Neural cell (in vitro differentiated cells): ENCODE measurements around the gene CD248. TPM values are rescaled to one million over a fixed set of nuclear protein-coding genes. Genes with fewer than 3 reads are reported as not detected.

Experiments
- H2AFZ ChIP-seq: fragments of 200-600, 300-800 bp; sonication (generic), shearing (Covaris generic); 2 replicates; pipeline ENCODE4 v1.6.0; 2014; ENCODE audit warnings: low read depth, mild to moderate bottlenecking, antibody characterized with exemption, low read length, moderate library complexity
- H3F3A ChIP-seq: fragments of 200-600 bp; shearing (Covaris generic); 2 replicates; pipeline ENCODE4 v1.6.1; 2016; ENCODE audit warnings: mild to moderate bottlenecking, moderate library complexity, mixed read lengths, antibody characterized with exemption, low read length; ENCODE audit not compliant: insufficient read depth, poor library complexity, severe bottlenecking
- H3K27ac ChIP-seq: fragments of 200-600, 300-800 bp; sonication (generic), shearing (Covaris generic); 2 replicates; pipeline ENCODE4 v1.5.1; 2014; ENCODE audit warnings: mild to moderate bottlenecking, low read length, moderate library complexity
- H3K27me3 ChIP-seq: fragments of 300-800, 200-600 bp; sonication (generic), shearing (Covaris generic); 2 replicates; pipeline ENCODE4 v1.6.0; 2014; ENCODE audit warnings: mild to moderate bottlenecking, low read depth, low read length, moderate library complexity; ENCODE audit not compliant: insufficient read depth
- H3K36me3 ChIP-seq: fragments of 300-800, 200-600 bp; sonication (generic), shearing (Covaris generic); 2 replicates; pipeline ENCODE4 v1.5.1; 2014; ENCODE audit warnings: mild to moderate bottlenecking, antibody characterized with exemption, low read length, moderate library complexity; ENCODE audit not compliant: insufficient read depth
- H3K4me2 ChIP-seq: fragments of 300-800, 200-600 bp; sonication (generic), shearing (Covaris generic); 2 replicates; pipeline ENCODE4 v1.6.0; 2014; ENCODE audit warnings: mild to moderate bottlenecking, low read length
- H3K4me3 ChIP-seq: fragments of 300-800, 200-600 bp; sonication (generic), shearing (Covaris generic); 2 replicates; pipeline ENCODE4 v1.5.1; 2014; ENCODE audit warnings: mild to moderate bottlenecking, low read length, moderate library complexity
- H3K79me2 ChIP-seq: fragments of 200-600 bp; shearing (Covaris generic); replicated peaks from 2 replicates; pipeline ENCODE4 v1.6.0; 2014; ENCODE audit warnings: mild to moderate bottlenecking, low read length, moderate library complexity; ENCODE audit not compliant: insufficient read depth
- H3K9ac ChIP-seq: fragments of 300-800, 200-600 bp; sonication (generic), shearing (Covaris generic); 2 replicates; pipeline ENCODE4 v1.6.1; 2016; ENCODE audit warnings: mild to moderate bottlenecking, low read length, mixed read lengths
- H3K9me2 ChIP-seq: fragments of 200-600 bp; shearing (Covaris generic); 2 replicates; pipeline ENCODE4 v1.6.1; 2016; ENCODE audit warnings: mild to moderate bottlenecking, low read length, mixed read lengths; ENCODE audit not compliant: insufficient read depth
- H3K9me3 ChIP-seq: fragments of 200-600, 300-800 bp; sonication (generic), shearing (Covaris generic); 2 replicates; pipeline ENCODE4 v1.6.1; 2016; ENCODE audit warnings: mild to moderate bottlenecking, mixed run types, low read length, moderate library complexity, mixed read lengths
- H4K20me1 ChIP-seq: fragments of 200-600 bp; shearing (Covaris generic); 2 replicates; pipeline ENCODE4 v1.6.1; 2016; ENCODE audit warnings: mild to moderate bottlenecking, mixed run types; ENCODE audit not compliant: insufficient read depth
- EP300 ChIP-seq: fragments of 450-650 bp; conservative IDR thresholded peaks from 2 replicates; pipeline ENCODE4 v1.6.1; 2014; ENCODE audit warnings: antibody characterized with exemption, mild to moderate bottlenecking, moderate library complexity; ENCODE audit not compliant: poor library complexity, severe bottlenecking
- RAD21 ChIP-seq: fragments of 450-650 bp; conservative IDR thresholded peaks from 2 replicates; pipeline ENCODE4 v1.6.1; 2014; ENCODE audit warnings: antibody characterized with exemption, mild to moderate bottlenecking, moderate library complexity
- TAF1 ChIP-seq: IDR thresholded peaks from 2 replicates; pipeline ENCODE4 v1.6.1; 2012; ENCODE audit warnings: low read depth
- polyA minus RNA-seq: library from RNA; depleted of rRNA, polyadenylated mRNA; stranded (reverse); fragments of >200 nt; gene quantifications from 2 replicates; pipeline ENCODE4 v1.2.3, GENCODE V29; 2014
- polyA plus RNA-seq: library from polyadenylated mRNA; depleted of rRNA; stranded (reverse); fragments of >200 nt; gene quantifications from 2 replicates; pipeline ENCODE4 v1.2.3, GENCODE V29; 2014
- TF ChIP-seq, protein P1 (sequence below): IDR thresholded peaks from 2 replicates; pipeline ENCODE4 v1.6.1; 2012; ENCODE audit warnings: borderline replicate concordance

CD248 gene, protein sequence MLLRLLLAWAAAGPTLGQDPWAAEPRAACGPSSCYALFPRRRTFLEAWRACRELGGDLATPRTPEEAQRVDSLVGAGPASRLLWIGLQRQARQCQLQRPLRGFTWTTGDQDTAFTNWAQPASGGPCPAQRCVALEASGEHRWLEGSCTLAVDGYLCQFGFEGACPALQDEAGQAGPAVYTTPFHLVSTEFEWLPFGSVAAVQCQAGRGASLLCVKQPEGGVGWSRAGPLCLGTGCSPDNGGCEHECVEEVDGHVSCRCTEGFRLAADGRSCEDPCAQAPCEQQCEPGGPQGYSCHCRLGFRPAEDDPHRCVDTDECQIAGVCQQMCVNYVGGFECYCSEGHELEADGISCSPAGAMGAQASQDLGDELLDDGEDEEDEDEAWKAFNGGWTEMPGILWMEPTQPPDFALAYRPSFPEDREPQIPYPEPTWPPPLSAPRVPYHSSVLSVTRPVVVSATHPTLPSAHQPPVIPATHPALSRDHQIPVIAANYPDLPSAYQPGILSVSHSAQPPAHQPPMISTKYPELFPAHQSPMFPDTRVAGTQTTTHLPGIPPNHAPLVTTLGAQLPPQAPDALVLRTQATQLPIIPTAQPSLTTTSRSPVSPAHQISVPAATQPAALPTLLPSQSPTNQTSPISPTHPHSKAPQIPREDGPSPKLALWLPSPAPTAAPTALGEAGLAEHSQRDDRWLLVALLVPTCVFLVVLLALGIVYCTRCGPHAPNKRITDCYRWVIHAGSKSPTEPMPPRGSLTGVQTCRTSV
- polyA plus RNA-seq (not detected in 2 replicates), polyA minus RNA-seq (not detected in 2 replicates)

DNA sequence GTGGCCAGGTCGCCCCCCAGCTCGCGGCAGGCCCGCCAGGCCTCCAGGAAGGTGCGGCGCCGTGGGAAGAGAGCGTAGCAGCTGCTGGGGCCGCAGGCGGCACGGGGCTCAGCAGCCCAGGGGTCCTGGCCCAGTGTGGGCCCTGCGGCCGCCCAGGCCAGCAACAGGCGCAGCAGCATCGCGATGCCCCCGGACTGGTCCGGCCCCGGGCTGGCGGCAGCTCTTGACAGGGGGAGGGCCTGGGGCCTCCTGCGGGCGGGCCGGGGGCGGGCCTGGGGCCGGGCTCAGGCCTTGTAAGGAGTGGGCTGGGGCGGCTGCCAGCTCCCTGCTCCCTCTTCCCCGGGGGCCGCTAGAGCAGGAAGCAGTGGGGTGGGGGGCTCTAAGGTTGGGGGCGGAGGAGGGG lies at the start of gene CD248:
CD248 (minus strand) TSS at position 196 of the 403 bp plus-strand sequence; CDS start at position 179, 17 bp downstream.
- TF ChIP-seq EP300: no peak
- Histone ChIP-seq H3K9me2 (no peaks in the 10 kb centered on the region), H3K4me3 (no peak within 1 kb of the TSS), H3K36me3 (no peaks in the 10 kb centered on the region), H3K9me3 (no peaks in the 10 kb centered on the region), H2AFZ (no peak within 1 kb of the TSS), H3F3A (no peaks in the 10 kb centered on the region), H3K27me3 (peaks cover 6% of the 10 kb centered on the region), H3K27ac (no peak within 1 kb of the TSS), H3K79me2 (no peaks in the 10 kb centered on the region), H4K20me1 (no peaks in the 10 kb centered on the region), H3K9ac (peak within 1 kb of the TSS; percentile 1), H3K4me2 (no peak within 1 kb of the TSS)

DNA sequence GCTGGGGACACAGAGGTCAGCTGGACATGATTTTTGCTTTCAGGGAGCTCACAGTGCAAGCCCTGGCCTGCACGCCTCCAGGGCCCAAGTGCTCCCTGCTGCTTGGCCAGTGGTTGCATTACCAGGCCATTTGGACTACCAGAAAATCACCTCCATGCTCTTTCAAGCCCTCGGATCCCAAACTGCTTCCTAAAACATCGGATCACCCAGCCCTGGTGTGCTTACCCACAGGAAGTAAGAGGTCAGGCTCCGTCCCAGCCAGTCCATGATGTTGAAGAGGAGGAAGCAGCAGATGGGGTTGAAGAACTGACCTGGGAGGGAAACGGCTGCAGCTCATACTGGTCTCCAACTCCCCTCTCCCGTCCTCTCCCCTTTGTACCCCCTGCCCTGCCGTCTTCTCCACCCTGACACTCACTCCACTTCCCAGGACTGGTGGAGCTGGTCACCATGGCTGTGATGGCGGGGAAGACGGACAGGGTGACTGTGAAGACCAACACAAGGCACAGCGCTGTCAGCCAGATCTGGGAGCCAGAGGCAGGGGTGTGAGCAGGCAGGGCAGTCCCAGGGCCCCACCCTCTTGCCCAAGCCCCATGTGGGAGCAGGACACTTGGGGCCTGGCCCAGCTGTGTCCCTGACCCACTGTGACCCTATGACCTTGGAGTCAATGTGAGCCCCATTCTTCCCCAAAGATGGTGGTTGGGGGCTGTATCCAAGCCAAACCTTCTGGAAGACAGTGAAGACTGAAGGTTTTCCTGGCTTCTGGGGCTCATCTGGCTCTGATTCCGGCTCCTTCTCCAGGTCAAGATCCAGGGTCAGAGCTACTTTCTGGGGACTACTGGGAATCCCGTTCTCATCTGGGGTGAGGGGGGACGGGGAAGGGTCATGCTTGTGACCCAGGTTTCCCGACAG lies 49.1 kb upstream of the CD248 start:
- no peak overlapping the region for H3K9ac ChIP-seq
- H3K27me3 ChIP-seq: no peaks in the 10 kb centered on the region
- no peak overlapping the region for H3K4me3 ChIP-seq
- no peaks in the 10 kb centered on the region for H3F3A ChIP-seq
- no peaks in the 10 kb centered on the region for H4K20me1 ChIP-seq
- TF ChIP-seq RAD21: no peak
- no peak for TF ChIP-seq TAF1
- no peak overlapping the region for H2AFZ ChIP-seq
- no peak overlapping the region for H3K4me2 ChIP-seq
- no peaks in the 10 kb centered on the region for H3K79me2 ChIP-seq
- H3K9me2 ChIP-seq: no peaks in the 10 kb centered on the region
- H3K36me3 ChIP-seq: no peaks in the 10 kb centered on the region
- no peaks in the 10 kb centered on the region for H3K9me3 ChIP-seq
- H3K27ac ChIP-seq: no peak overlapping the region

DNA sequence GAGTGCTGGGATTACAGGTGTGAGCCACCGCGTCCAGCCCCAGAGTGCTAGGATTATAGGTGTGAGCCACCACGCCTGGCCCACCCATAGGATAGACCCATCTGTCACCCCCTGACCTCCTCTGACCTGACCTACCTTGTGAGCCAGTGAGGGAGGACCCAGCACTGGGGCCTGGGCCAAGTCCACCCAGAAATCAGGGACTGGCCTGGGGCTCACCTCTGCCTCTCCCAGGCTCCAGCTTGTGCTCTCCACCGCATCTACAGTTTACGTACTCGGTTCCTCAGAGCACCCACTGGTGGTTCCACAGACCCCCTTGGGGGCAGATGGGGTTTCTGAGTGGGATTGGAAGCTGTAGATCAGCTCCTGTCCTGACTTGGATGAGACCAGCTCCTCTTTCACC lies 48.3 kb upstream of the CD248 start:
- no peaks in the 10 kb centered on the region for H3K36me3 ChIP-seq

More for the DNA sequence above, 48.3 kb upstream of the CD248 start:
- TF ChIP-seq RAD21: no peak
- TF ChIP-seq, protein P1, sequence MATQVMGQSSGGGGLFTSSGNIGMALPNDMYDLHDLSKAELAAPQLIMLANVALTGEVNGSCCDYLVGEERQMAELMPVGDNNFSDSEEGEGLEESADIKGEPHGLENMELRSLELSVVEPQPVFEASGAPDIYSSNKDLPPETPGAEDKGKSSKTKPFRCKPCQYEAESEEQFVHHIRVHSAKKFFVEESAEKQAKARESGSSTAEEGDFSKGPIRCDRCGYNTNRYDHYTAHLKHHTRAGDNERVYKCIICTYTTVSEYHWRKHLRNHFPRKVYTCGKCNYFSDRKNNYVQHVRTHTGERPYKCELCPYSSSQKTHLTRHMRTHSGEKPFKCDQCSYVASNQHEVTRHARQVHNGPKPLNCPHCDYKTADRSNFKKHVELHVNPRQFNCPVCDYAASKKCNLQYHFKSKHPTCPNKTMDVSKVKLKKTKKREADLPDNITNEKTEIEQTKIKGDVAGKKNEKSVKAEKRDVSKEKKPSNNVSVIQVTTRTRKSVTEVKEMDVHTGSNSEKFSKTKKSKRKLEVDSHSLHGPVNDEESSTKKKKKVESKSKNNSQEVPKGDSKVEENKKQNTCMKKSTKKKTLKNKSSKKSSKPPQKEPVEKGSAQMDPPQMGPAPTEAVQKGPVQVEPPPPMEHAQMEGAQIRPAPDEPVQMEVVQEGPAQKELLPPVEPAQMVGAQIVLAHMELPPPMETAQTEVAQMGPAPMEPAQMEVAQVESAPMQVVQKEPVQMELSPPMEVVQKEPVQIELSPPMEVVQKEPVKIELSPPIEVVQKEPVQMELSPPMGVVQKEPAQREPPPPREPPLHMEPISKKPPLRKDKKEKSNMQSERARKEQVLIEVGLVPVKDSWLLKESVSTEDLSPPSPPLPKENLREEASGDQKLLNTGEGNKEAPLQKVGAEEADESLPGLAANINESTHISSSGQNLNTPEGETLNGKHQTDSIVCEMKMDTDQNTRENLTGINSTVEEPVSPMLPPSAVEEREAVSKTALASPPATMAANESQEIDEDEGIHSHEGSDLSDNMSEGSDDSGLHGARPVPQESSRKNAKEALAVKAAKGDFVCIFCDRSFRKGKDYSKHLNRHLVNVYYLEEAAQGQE: no peak
- Histone ChIP-seq H3K9me2 (no peaks in the 10 kb centered on the region), H3K4me2 (no peak overlapping the region), H3K9ac (no peak overlapping the region), H3K27ac (no peak overlapping the region), H4K20me1 (no peaks in the 10 kb centered on the region), H3K9me3 (no peaks in the 10 kb centered on the region), H2AFZ (no peak overlapping the region), H3K79me2 (no peaks in the 10 kb centered on the region), H3K4me3 (no peak overlapping the region), H3K27me3 (no peaks in the 10 kb centered on the region), H3F3A (no peaks in the 10 kb centered on the region)
